ENCODE measurements around the gene NTRK3. TPM values are rescaled to one million over a fixed set of nuclear protein-coding genes. Genes with fewer than 3 reads are reported as not detected.

The NTRK3 gene
- 1 to 10 TPM; 3.3 to 6.9 TPM for total RNA-seq
- long read RNA-seq = 0 reads

GRCh38 chr15:88256279-88257230 is at the start of gene NTRK3:
NTRK3 (minus strand) TSS chr15:88256739; CDS start chr15:88256153, 586 bp downstream.
- intact Hi-C loops (cut with DNase I) = no loop called here
- ATAC-seq = peak; percentile 47 to 60
- no peak for DNase-seq

DNA sequence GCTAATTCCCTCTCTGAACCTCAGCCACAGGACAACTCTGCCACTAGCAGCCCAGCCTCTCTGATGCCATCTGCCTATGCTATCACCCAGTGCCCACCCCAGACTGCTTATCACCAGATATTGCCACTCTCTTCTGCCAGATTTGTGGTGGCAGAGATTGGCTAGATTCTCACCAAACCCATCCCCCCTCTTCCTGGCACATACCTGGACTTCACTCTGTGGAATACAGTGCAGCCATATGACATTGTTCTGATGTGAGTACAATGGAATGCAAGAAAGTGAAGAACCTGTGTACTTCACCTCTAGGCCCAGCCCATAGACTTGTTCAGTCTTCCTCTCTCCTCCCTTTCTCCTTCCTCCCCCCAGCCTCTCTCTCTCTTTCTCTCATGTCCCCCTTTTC is 46.9 kb upstream of the NTRK3 start:
- ATAC-seq (no peak), DNase-seq (no peak)
- intact Hi-C loops (cut with DNase I) = no loop called here

- ATAC-seq (peak in 1 of 2 donors; percentile 27), DNase-seq (no peak)
- intact Hi-C loops (cut with DNase I) = no loop called here
These were observed 45.8 kb upstream of the NTRK3 start for GRCh38 chr15:88302373-88302772.

GRCh38 chr15:88301311-88301710 is 44.8 kb upstream of the NTRK3 start:
- intact Hi-C loops (cut with DNase I) = no loop called here
- DNase-seq = no peak
- ATAC-seq = no peak

DNA sequence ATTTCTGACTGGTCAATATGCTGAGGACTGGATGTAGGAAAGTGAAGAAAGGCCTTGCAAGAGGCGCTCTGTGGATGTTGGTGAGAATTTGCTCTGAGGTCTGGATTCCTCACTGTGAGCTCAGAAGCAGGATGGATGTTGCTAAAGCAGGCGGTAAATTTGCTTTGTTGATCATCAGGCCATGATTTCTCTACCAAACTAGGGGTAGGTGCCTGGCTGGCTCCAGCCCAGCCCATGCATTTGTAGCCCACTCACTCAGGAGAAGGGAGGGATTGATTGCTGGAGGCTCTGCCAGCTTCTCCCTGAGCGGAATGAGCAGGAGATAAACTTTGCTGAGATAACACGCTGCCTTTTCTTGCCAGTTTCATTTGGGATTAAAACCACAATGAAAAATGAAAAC is 44.3 kb upstream of the NTRK3 start:
- ATAC-seq (no peak), DNase-seq (no peak)
- intact Hi-C loops (cut with DNase I) = no loop called here

DNA sequence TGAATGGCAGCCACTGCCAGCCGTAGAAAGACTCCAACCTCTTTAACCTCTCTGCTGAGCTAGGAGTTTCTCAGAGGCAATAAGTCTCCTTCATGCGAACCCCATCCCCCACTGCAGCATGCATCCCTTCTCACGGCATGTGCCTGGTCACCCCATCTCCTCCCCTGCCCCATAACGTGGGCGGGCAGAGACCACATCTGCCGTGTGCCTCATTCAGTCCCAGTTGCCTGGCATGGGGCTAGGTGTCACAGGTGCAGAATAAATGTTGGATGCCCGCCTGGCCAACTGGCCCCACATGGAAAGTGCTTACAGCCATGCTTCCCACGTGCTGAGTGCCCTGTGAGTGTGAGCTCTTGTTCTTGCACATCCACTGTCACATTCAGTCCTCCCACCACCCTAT is 43.5 kb upstream of the NTRK3 start:
- intact Hi-C loops (cut with DNase I) = no loop called here
- no peak for DNase-seq
- ATAC-seq = no peak

GRCh38 chr15:88299497-88299896 is 43.0 kb upstream of the NTRK3 start:
- ATAC-seq (no peak), DNase-seq (no peak)
- intact Hi-C loops (cut with DNase I) = no loop called here

DNA sequence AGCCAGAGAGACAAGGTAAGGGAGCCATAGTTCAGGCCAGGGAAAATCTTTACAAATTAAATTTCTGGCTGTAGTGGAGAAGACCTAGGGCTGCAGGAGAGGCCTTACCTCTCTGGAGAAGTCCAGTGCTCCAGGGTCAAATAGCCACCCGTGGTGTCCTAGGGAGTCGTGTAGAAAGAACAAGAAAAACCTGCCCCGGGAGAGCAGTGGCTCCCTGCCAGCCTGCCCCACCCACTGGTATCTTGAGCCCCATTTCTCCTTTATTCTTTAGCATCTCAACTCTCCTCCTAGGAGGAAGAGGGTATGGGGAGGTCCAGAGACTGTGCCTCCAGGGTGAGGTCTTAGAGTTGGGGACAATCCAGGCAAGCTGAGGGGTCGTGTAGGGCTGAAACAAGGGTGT is 32.1 kb upstream of the NTRK3 start:
- DNase-seq (no peak), ATAC-seq (no peak)
- intact Hi-C loops (cut with DNase I) = no loop called here

DNA sequence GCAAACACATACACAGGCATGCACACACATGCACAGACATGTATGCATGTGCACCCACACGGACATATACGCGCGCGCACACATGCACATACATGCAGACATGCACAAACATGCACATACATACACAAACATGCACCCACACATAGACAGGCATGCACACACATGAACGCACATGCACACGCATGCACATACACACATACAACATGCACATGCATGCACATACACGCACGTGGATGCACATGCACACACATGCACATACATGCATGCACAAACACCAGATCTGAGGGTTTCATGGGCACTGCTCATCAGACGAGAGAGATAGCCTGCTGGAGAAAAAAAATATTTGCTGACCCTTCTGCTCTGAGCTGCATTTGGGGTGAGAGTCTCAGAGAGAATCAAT is 31.7 kb upstream of the NTRK3 start:
- intact Hi-C loops (cut with DNase I) = no loop called here
- ATAC-seq (no peak), DNase-seq (no peak)

GRCh38 chr15:88284318-88284998 is 27.9 kb upstream of the NTRK3 start:
- peak in 1 of 2 donors; percentile 75 for ATAC-seq
- intact Hi-C loops (cut with DNase I) = no loop called here
- DNase-seq = no peak

DNA sequence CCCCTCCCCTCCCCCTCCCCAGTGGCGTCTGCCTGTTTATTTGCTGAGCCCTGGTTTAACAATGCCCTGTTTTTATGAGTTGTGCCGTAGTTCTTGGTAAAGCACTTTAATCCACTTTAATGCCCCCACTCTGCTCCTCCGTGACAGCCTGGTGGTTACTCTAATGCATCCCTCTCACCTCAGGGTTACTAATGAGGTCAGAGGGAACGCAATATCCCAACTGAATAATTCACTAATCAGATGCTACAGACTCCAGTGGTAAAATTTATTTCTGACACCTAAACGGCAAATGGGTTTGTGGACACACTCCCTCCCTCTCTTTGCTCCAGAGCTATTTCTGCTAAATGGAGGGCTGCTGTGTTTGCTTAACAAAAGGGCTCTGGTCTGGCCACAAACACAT is 26.1 kb upstream of the NTRK3 start:
- intact Hi-C loops (cut with DNase I) = no loop called here
- ATAC-seq = no peak
- DNase-seq = no peak

DNA sequence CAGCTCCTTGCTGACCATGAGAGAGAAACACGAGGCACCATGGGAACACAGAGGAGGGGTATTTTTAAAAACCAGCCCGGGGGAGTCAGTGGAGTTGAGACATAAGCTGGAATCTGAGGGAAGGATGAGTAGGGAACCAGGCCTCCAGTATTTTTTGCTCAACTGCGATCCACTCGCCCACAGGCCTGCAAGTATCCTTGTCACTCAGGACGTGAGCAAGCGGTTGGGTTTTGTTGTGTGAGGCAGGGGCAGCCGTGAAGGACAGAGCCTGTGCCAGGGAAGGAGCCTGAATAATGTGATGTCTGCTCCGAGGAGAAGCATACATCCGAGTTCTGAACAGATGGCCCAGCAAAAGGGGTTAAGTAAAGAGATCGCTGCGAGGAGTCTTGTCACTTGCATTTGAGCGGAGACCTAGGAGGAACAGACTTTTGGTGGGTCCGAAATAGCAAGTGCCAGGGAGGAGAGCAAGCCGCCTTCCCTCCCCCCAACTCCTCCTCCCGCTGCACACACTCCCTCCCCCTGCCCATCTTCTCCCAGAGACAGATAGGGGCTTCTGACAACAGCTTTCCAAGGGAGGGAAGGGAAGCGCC is 20.4 kb upstream of the NTRK3 start:
- intact Hi-C loops (cut with DNase I) = no loop called here
- DNase-seq = no peak
- ATAC-seq = no peak

DNA sequence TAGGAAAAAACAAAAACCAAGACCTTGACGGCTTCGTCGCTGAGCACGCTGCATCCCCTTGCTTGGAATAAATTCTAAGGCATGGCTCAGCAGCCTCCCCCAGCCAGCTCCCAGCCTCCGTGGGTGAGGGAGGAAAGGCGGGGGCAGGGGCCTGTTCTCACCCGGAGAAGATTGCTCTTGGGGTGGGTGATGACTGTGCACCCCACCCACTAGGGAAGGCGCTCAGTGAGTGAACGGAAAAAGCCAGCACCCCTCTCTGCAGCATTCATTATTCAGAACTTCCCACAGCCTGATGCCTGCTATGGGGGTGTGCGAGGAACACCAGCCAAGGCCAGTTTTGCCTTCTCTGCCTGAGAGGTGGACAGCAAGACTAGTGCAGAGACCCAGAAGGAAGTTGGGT is 19.3 kb upstream of the NTRK3 start:
- no peak for ATAC-seq
- intact Hi-C loops (cut with DNase I) = no loop called here
- no peak for DNase-seq

DNA sequence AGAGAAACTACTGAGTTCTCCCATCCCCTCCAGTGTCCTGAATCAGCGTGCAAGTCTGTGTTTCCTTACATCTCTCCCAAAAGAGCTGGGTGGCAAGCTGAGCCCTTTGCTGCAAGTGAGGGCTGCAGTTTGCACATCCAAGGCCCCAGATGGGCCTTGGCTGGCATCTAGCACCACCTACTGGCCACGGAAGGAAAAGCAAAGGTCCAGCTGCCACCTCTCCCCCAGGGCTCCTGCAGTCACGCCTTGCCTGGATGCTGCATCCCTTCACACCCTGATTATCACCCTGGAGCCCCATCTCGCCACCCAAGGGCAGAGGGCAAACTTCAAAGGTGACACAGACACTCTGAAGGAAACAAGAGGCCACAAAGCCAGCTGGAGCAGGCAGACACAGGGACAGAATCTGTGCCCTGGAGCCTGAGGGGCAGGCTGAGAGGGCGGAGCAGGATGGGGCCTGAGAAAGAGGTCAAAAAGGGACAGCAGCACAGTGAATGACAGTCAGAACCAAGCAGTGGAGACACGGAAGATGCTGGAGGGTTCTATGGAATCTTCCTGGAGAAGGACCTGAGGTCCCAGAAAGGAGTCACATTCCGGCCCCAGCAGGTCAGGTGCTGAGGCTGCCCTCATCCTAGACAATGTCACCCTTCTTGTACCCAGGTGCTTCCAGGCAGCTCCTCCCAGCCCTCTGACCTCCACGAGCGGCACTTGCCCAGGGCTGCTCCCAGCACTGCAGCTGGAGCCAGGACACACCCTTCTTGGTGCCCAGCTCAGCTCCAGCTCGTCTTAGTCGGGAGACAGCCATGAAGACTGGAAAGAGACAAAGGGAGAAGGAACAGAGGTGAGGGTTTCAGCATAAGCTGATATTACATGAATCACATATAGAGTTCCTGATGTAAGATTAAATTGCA is 18.3 kb upstream of the NTRK3 start:
- peak; percentile 78 to 85 for ATAC-seq
- intact Hi-C loops (cut with DNase I) = no loop called here

DNA sequence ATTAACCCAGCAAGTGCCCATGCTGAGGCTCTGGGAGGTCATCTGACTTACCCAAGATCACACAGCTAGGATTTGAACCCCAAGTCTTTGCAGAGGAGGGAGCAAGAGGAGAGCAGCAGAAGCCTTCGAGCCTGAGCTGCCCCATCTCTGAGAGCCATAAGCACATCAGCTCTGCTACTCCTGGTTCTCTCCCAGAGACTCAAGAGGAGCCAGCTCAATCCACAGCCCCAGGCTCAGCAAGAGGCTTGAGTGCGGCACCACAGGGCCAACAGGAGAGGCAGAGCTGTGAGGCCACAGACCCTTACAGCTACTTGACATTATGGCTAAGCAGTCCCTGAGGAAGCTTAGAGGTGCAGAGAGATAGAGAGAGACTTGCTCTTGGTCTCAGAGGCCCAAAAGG is 15.9 kb upstream of the NTRK3 start:
- intact Hi-C loops (cut with DNase I) = no loop called here
- no peak for DNase-seq
- no peak for ATAC-seq

More for the DNA sequence above, 18.3 kb upstream of the NTRK3 start:
- DNase-seq = peak; percentile 66

DNA sequence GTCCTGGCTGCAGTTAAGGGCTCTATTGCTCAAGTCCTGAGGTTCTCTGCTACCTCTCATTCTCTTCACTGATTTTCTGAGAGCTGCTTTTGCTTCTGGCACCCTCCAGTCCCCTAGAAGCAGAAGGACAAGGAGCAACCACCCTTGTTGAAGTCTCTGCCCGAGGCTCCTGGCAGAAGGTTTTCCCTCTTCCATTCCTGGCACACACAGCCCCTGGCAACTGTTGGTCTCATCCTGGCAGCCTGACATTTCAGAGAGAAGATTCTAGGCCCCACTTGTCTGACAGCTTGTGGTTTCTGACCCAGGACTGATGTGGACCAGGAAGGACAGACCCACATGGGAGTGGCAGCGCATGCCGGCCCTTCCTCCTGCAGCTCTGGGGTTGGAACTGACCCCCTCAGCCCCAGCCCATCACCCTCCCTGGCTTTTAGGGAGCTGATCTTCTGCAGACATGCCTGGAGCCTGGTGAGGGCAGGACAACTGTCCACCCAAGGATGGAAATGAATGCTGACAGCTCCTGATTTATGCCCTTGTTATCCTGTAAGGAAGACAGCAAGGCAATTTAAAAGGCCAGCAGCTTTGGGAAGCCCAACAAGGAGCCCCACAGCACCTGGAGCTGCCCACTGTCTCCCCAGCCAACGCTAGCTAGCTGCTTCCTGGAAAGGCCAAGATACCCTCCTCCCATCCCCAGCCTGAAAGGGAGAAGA is 13.0 kb upstream of the NTRK3 start:
- intact Hi-C loops (cut with DNase I) = no loop called here
- ATAC-seq (peak in 1 of 2 donors; percentile 23), DNase-seq (no peak)

DNA sequence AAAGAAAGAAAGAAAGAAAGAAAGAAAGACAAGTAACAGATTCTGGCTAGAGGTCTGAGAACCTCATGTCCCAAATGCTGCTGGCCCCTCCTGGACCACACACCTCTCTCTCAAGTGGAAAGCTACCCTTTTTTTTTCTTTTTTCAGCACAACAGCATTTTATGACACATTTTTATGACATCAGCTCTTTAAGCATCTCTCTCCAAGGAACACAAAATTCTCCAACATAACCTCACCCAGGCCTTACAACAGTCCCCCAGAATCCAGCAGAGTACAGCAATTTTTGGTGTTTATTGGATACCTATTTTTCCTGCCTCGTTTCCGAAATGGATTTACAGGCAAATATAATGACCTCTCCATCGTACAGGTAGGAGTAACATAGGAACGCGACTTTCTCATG is 11.2 kb upstream of the NTRK3 start:
- DNase-seq (no peak), ATAC-seq (no peak)
- intact Hi-C loops (cut with DNase I) = no loop called here

DNA sequence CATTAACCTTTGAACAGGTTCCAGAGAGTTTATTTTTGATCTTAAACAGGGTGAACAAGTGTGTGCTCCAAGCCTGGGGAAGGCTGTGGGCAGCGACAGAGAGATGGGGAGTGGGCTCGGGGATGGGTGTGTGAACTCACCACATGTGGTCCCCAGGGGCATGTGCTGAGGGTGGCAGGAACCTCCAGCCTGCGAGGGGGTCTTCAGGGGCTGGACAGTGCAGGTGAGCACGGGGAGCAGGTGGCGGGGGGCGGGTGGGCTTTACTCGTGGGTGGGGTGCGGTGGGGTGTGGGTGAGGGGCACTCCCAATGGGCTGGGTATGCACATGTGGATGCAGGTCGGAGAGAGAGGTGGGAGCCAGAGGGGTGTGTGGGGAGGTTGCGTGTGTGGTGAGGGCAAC is 9.6 kb upstream of the NTRK3 start:
- DNase-seq (no peak), ATAC-seq (no peak)
- intact Hi-C loops (cut with DNase I) = no loop called here

- intact Hi-C loops (cut with DNase I) = no loop called here
- DNase-seq = no peak
- ATAC-seq = no peak
These were observed 8.1 kb upstream of the NTRK3 start for GRCh38 chr15:88264622-88265021.
